Mesodermal cell (in vitro differentiated cells): ENCODE measurements around the gene PCDH15.
"Not testable (repeated sequence)": the region's sequence is repeated elsewhere in the genome, so short reads cannot be mapped to it uniquely, and the experiment has no call there.

Source experiments
- H3K27ac ChIP-seq: 2 replicates; pipeline ENCODE4 v1.7.0; 2013; ENCODE audit warnings: mild to moderate bottlenecking, low read depth, low read length, moderate library complexity; ENCODE audit not compliant: severe bottlenecking
- H3K36me3 ChIP-seq: 2 replicates; pipeline ENCODE4 v1.7.1; 2013; ENCODE audit warnings: mild to moderate bottlenecking, low read length, moderate library complexity; ENCODE audit not compliant: control insufficient read depth, insufficient read depth
- H3K4me1 ChIP-seq: one replicate; pipeline ENCODE4 v1.7.1; 2013; ENCODE audit warnings: mild to moderate bottlenecking, low read length; ENCODE audit not compliant: insufficient read depth, control insufficient read depth, poor library complexity, severe bottlenecking
- H3K4me3 ChIP-seq: 2 replicates; pipeline ENCODE4 v1.7.0; 2013; ENCODE audit warnings: low read length, control low read depth, mild to moderate bottlenecking; ENCODE audit not compliant: insufficient read depth, poor library complexity, severe bottlenecking; ENCODE audit errors: extremely low read depth
- H3K9me3 ChIP-seq: 2 replicates; pipeline ENCODE4 v1.7.1; 2013; ENCODE audit warnings: mild to moderate bottlenecking, low read length, moderate library complexity; ENCODE audit not compliant: control insufficient read depth
- WGBS, 2 experiments: methylation state at CpG; one replicate each; pipeline ENCODE4 v1.1.5; 2013; ENCODE audit warnings: missing lambda C conversion rate in 2 of 2; ENCODE audit not compliant: insufficient coverage in 2 of 2; 5-methylcytosine and 5-hydroxymethylcytosine counted together

PCDH15 gene

DNA sequence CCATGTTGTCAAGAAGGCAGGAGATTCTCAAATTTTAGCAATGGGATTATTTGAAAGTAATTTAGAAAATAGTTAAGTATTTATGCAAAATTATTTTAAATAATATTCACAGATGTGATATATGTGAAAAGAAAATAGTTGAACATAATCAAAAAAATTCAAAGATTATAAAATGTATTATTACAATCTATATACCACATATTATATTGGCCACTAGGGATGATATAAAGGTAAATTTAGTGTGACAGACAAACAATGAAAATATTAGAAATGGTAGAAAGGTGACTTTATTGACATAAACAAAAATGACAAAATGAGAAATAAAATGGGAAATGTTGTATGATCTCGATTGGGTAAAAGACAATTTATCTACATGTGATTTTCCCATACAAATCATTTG, 385.5 kb downstream of the PCDH15 start:
- H3K4me1 ChIP-seq: no peaks in the 10 kb centered on the region
- whole genome bisulfite sequencing, 2 experiments: no CpG with 5 or more reads among the region's 1 CpG
- H3K27ac ChIP-seq: no peak overlapping the region
- H3K4me3 ChIP-seq: no peak overlapping the region
- H3K9me3 ChIP-seq: no peaks in the 10 kb centered on the region
- no peaks in the 10 kb centered on the region for H3K36me3 ChIP-seq

DNA sequence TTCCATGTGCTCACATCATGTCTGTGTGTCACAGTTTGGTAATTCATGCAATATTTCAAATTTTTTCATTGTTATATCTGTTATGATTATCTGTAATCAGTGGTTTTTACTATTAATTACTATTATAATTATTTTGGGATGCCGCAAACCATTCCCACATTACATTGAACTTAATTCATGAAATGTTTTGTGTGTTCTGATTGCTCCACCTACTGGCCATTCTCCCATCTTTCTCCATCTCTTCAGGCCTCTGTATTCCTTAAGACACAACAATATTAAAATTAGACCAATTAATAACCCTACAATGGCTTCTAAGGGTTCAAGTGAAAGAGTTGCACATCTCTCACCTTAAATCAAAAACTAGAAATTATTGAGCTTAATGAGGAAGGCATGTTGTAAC, 398.5 kb downstream of the PCDH15 start:
- H3K4me1 ChIP-seq: no peaks in the 10 kb centered on the region
- H3K36me3 ChIP-seq: no peaks in the 10 kb centered on the region
- no CpG with 5 or more reads among the region's 1 CpG for WGBS, 2 experiments
- no peak overlapping the region for H3K27ac ChIP-seq
- no peaks in the 10 kb centered on the region for H3K9me3 ChIP-seq
- no peak overlapping the region for H3K4me3 ChIP-seq

DNA sequence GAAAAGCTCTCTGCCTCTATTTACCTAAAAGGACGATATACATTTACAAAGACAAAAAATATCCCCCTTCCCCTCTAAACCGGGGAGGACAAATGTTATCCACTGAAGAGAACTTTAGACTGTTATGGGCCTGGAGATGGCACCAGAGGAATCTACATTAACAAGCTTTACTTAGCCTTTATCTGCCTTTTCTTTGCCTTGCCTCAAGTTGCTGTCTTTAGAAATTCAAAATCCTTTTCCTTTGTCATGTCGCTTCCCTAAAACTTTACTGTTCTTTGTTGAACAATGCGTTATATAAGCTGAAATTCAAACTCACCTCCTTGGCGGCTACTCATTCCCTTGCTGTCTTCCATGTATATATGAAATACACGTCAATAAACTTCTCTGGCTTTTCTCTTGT, 405.0 kb downstream of the PCDH15 start:
- Histone ChIP-seq H3K4me1 (no peaks in the 10 kb centered on the region), H3K9me3 (no peaks in the 10 kb centered on the region), H3K27ac (no peak overlapping the region), H3K36me3 (no peaks in the 10 kb centered on the region), H3K4me3 (no peak overlapping the region)
- WGBS, 2 experiments: 50 to 65% methylated on average over 1 to 5 of the region's 6 CpGs

DNA sequence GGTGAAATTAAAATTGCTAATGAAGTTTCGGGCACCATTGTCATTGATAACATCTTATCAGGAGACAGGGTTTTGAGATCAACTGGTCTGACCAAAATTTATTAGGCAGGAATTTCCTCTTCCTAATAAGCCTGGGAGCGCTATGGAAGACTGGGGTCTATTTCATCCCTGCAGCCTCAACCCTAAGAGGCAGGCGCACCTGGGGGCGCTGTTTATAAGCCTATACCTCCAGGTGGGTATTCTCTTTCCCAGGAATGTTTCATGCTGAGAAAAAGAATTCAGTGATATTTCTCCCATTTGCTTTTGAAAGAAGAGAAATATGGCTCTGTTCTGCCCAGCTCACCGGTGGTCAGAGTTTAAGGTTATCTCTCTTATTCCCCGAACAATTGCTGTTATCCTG, 406.4 kb downstream of the PCDH15 start:
- WGBS, 2 experiments: 86 to 100% methylated on average over 2 to 4 of the region's 6 CpGs
- H3K4me3 ChIP-seq: not testable (repeated sequence)

DNA sequence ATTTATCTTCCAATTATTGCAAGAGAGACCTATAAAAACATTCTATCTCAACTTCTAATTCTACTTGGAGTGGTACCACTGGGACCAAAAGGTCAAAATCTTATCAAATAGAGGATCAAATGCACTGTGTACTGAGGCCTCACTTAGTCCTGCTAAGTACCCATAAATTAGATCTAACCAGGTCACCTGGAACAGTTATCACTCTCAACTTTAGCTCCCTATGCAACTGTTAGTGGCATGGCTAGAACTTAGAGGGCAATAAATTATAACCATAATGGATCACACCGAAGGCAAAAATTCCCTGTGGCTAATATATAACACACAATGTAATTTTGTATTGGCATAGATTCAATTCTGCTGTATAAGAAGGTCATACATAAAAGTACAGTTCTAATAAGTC, 428.9 kb downstream of the PCDH15 start:
- H3K27ac ChIP-seq: no peak overlapping the region
- WGBS, 2 experiments: no CpG with 5 or more reads among the region's 1 CpG
- no peaks in the 10 kb centered on the region for H3K9me3 ChIP-seq
- no peak overlapping the region for H3K4me3 ChIP-seq
- no peaks in the 10 kb centered on the region for H3K36me3 ChIP-seq
- no peaks in the 10 kb centered on the region for H3K4me1 ChIP-seq

More for the DNA sequence above, 406.4 kb downstream of the PCDH15 start:
- H3K4me1 ChIP-seq, H3K27ac ChIP-seq, H3K9me3 ChIP-seq, H3K36me3 ChIP-seq: not testable (repeated sequence)

DNA sequence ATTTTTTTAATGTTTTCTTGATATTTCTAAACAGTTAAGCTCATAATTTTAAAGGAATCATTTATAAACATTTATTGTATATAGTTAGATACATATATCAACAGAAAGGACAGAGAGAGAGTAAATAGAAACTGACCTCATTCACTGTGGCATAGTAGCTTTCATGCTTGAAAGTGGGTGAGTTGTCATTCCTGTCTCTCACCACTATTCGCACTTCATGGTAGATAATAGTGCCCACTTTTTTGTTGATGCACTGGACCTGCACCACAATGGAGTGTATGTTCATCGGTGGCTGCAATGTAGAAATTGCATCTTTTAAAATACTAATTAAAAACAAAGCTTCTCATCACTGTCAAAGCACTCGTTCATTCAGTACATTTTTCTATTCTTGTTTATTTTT, 432.0 kb downstream of the PCDH15 start:
- Histone ChIP-seq H3K4me3 (no peak overlapping the region), H3K9me3 (no peaks in the 10 kb centered on the region), H3K36me3 (no peaks in the 10 kb centered on the region), H3K4me1 (no peaks in the 10 kb centered on the region), H3K27ac (no peak overlapping the region)
- 100% methylated on average over 1 of the region's 3 CpGs for WGBS, 2 experiments

DNA sequence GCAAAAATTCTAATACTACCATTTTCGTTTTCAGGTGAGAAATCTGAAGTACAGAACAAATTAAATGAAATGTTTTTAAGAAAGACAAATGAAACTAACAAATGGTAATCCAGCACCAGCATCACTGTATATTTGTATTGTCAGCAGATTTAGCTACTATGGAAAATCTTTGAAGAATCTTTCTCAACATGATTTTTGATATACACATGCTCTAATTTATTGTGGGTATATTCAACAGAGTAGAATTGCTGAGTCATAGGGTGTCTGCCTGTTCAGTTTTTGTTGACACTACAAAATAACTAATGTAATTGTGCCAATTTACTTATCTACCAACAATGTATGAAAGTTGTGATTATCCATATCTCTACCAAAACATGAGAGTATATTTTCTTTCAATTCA, 437.6 kb downstream of the PCDH15 start:
- whole genome bisulfite sequencing, 2 experiments: no CpG with 5 or more reads among the region's 1 CpG
- Histone ChIP-seq H3K9me3 (no peaks in the 10 kb centered on the region), H3K27ac (no peak overlapping the region), H3K4me3 (no peak overlapping the region), H3K4me1 (no peaks in the 10 kb centered on the region), H3K36me3 (no peaks in the 10 kb centered on the region)

DNA sequence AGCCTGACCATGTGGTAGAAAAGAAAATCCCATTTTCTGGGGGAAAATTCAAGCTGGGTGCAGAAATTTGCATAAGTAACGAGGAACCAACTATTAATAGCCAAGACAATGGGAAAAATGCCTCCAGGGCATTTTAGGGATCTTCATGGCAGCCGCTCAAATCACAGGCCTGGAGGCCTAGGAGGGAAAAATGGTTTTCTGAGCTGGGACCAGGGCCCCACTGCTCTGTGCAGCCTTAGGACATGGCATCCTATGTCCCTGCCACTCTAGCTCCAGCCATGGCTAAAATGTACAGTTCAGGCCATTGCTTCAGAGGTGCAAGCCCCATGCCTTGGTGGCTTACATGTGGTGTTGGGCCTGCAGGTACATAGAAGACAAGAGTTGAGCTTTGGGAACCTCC, 459.0 kb downstream of the PCDH15 start:
- H3K4me3 ChIP-seq: no peak overlapping the region
- H3K27ac ChIP-seq: no peak overlapping the region
- no peaks in the 10 kb centered on the region for H3K4me1 ChIP-seq
- 61 to 67% methylated on average over 1 to 2 of the region's 2 CpGs for WGBS, 2 experiments
- peaks cover 25% of the 10 kb centered on the region for H3K9me3 ChIP-seq
- no peaks in the 10 kb centered on the region for H3K36me3 ChIP-seq

DNA sequence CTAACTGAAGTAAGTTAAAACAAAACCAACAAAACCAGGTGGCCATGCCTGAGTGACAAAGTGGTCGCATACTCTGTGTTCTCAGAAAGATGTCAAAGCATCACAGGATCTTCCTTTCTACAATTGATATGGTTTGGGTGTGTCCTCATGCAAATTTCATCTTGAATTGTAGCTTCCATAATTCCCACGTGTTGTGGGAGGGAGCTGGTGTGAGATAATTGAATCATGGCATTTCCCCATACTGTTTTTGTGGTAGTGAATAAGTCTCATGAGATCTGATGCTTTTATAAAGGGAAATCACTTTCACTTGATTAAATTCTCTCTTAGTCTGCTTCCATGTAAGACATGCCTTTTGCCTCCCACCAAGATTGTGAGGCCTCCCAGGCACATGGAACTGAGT, 465.7 kb downstream of the PCDH15 start:
- Histone ChIP-seq H3K27ac (no peak overlapping the region), H3K4me1 (no peaks in the 10 kb centered on the region), H3K9me3 (no peaks in the 10 kb centered on the region), H3K36me3 (no peaks in the 10 kb centered on the region), H3K4me3 (no peak overlapping the region)
- WGBS, 2 experiments: 100% methylated on average over 1 of the region's 2 CpGs; no CpG with 5 or more reads in 1 of the 2 experiments

DNA sequence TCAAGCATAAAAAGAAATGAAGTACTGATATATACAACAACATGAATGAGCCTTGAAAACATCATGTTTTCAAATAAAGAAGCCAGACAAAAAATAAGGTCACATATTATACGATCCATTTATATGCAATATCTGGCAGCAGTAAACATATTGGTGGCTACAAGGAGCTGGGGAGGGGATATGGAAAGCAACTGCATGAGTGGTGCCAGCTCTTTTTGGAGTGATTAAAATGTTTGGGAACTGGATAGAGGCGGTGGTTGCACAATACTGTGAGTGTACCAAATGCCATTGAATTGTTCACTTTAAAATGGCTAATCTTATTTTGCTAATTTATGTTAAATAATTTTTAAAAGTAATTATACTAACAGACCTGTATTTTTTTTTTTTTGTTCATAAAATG, 481.7 kb downstream of the PCDH15 start:
- Histone ChIP-seq H3K4me3 (no peak overlapping the region), H3K4me1 (no peaks in the 10 kb centered on the region), H3K36me3 (no peaks in the 10 kb centered on the region), H3K27ac (no peak overlapping the region), H3K9me3 (no peaks in the 10 kb centered on the region)
- no CpG with 5 or more reads among the region's 2 CpGs for WGBS, 2 experiments

DNA sequence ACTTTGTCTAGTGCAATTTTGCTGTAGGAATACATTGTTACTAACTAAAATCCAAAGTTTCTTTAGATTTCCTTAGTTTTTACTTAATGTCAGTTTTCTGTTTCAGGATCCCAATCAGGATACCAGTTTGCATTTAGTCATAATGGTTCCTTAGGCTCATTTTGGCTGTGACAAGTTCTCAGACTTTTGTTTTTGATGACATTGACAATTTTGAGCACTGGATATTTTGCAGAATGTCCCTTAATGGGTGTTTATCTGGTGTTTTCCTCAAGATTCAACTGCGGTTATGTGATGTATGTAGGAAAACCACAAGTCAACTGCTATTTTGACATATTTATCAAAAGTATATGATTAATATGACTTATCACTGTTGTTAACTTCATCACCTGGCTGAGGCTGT, 482.6 kb downstream of the PCDH15 start:
- no peak overlapping the region for H3K27ac ChIP-seq
- no peaks in the 10 kb centered on the region for H3K4me1 ChIP-seq
- no peak overlapping the region for H3K4me3 ChIP-seq
- H3K36me3 ChIP-seq: no peaks in the 10 kb centered on the region
- no CpG with 5 or more reads among the region's 1 CpG for WGBS, 2 experiments
- no peaks in the 10 kb centered on the region for H3K9me3 ChIP-seq

DNA sequence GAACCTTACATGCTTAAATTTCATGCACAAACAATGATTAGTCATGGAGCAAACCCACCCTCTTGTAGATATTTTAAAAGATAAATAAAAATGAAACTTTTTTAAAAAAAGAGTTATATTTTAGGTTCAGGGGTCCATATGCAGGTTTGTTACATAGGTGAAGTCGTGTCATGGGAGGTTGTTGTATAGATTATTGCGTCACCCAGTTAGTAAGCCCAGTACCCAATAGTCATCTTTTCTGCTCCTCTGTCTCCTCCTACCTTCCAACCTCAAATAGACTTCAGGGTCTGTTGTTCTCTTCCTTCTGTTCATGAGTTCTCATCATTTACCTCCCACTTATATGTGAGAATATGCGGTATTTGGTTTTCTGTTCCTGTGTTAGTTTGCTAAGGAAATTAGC, 486.6 kb downstream of the PCDH15 start:
- Histone ChIP-seq H3K4me1 (no peaks in the 10 kb centered on the region), H3K9me3 (no peaks in the 10 kb centered on the region), H3K36me3 (no peaks in the 10 kb centered on the region), H3K27ac (no peak overlapping the region), H3K4me3 (no peak overlapping the region)
- no CpG with 5 or more reads among the region's 3 CpGs for WGBS, 2 experiments
